ENCODE measurements around the gene NLRX1.
A peak's percentile ranks its signal among the peaks of the same experiment; 100 is the strongest.

The NLRX1 gene, protein sequence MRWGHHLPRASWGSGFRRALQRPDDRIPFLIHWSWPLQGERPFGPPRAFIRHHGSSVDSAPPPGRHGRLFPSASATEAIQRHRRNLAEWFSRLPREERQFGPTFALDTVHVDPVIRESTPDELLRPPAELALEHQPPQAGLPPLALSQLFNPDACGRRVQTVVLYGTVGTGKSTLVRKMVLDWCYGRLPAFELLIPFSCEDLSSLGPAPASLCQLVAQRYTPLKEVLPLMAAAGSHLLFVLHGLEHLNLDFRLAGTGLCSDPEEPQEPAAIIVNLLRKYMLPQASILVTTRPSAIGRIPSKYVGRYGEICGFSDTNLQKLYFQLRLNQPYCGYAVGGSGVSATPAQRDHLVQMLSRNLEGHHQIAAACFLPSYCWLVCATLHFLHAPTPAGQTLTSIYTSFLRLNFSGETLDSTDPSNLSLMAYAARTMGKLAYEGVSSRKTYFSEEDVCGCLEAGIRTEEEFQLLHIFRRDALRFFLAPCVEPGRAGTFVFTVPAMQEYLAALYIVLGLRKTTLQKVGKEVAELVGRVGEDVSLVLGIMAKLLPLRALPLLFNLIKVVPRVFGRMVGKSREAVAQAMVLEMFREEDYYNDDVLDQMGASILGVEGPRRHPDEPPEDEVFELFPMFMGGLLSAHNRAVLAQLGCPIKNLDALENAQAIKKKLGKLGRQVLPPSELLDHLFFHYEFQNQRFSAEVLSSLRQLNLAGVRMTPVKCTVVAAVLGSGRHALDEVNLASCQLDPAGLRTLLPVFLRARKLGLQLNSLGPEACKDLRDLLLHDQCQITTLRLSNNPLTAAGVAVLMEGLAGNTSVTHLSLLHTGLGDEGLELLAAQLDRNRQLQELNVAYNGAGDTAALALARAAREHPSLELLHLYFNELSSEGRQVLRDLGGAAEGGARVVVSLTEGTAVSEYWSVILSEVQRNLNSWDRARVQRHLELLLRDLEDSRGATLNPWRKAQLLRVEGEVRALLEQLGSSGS

DNA sequence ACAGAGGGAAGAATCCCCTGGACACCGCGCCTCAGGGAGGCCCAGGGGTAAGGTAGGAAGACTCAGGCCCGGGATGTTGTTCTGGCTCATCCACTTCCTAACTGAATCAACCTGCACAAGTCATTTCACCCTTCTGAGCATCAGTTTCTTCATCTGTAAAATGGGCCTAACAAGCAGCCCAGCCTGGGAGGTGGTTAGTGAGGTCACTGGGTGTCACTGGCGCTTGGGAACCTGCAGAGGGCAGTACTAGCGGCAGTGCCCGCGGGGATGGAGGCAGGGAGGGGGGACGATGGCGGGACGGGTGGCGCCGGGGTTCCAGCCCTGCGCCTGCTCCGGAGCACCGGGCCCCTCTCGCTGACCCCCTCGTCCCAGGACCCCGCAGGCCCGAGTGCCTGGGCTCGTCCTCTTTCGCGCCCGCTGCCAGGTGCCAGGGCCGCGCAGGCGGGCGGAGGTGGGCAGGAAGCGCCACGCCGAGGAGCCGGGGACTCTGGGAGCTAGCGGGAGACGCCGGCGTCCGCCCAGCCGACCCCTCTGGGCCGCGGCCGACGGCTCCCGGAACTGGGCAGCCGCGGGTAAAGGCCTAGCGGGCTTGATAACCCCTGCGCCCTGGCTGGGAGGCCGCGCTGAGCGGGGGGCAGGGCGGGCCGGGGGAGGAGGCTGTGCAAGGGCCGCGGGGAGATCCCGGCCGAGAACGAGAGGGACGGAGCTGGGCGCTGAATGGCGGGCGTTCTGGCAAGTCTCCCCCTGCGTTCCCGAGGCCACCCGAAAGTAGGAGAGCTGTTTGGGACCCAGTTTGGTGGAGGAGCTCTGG is at the start of gene NLRX1:
Gene NLRX1, plus strand, starts transcription at position 255 of the 811 bp plus-strand sequence. CDS start 2,679 bp downstream, outside the sequence.
- peak; percentile 89 for DNase-seq

DNA sequence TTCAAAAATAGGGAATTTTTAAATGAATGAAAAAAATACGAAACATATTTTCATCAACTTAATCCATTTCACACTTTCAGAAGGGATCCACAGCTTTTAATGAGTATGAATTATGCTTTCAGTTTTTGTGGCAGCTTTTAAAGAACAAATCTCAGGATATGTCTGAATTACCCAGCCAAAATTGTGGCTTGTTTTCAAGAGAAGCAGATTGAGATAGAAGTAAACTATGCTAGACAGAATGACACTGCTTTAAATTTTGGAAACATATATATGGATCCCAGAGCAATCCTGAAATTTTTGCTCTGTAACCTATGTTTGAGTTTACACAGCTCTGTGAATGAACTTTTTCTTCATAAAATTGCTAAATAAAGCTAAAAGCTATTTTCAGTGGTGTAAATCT is 49.6 kb upstream of the NLRX1 start:
- no peak for DNase-seq

DNA sequence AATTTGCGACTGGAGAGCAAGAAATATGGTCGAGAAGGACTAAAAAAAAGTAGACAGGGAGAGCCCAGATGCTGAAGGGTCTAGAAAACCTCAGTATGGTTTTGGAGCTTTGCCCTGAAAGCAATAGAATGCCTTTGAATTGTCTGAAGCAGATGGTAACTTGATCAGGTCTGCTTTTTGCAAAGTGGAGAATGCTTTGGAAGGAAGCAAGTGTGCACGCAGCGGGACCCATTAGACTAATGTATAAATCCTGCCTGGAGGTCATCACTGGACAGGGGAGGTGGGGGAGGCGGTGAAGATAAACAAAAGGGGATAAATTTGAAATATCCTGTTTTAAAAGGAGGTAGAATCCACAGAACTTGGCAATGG is 47.9 kb upstream of the NLRX1 start:
- no peak for DNase-seq

DNA sequence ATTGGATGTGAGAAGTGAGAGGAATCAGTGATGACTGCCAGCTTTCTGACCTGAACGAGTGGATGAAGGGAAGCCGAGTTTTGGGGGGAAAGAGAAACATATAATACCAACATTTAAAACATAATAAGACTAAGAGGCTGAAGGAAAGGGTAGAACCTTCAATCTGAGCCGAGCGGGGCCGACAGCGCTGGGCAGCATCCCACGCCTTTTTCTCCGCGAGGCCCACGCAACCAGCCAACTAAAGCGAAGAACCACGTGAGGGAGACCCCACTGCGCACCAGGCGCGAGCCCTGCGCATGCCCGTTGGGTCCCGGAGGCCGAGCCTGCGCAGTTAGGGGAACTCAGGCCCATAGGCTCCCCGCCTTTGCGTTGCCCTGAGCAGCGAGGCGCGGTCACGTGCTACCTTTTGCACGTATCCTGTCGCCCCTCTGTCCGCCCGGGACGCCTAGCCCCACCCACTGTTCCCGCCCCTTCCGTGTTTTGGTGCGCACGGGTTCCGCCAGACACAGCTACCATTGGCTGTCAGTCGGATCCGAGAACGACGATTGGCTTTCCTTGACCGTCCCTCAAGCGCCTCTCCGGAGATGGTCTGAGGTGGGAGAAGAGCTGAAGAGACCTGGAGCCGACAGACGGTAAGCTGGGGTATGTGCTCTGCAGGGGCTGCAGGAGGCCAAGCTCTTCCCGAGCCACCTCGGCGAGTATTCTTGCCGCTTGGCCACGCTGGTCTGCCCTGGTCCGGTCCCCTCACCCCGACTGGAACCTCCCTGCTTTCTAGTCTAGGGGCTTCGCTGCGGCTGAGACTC is 47.3 kb upstream of the NLRX1 start, which contains the start of gene HINFP:
Gene HINFP, plus strand, starts transcription at position 573 of the 803 bp plus-strand sequence. CDS start 5,365 bp downstream, outside the sequence.
- DNase-seq = peak; percentile 100

DNA sequence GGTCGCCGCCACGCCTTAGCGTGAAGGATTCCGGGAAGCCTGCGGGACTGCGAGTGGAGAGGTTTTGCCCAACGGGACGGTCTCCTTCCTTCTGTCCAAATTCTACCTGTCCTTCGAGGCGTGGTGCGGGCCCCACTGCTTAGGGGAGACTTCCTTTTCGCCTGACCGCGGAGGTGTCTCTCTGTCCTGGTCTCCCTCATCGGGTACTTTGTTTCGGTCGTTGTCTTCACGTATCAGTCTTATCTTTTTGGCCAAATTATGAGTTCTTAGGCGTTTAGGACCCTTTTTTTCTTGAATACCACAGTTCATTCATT is 46.8 kb upstream of the NLRX1 start:
- no peak for DNase-seq

DNA sequence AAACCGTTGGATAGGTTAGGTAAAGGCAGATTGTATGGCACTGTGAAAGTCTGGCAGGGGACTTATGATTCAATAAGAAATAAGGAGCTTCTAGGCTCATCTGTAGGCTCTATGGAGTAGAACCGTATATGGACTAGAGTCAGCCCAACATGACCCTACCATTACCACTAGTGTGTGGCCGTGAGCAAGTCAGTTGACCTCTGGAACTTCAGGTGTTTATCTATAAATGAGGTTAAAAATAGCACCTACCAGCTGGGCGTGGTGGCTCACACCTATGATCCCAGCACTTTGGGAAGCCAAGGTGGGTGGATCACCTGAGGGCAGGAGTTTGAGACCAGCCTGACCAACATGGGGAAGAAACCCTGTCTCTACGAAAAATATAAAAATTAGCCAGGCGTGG is 42.7 kb upstream of the NLRX1 start:
- no peak for DNase-seq

DNA sequence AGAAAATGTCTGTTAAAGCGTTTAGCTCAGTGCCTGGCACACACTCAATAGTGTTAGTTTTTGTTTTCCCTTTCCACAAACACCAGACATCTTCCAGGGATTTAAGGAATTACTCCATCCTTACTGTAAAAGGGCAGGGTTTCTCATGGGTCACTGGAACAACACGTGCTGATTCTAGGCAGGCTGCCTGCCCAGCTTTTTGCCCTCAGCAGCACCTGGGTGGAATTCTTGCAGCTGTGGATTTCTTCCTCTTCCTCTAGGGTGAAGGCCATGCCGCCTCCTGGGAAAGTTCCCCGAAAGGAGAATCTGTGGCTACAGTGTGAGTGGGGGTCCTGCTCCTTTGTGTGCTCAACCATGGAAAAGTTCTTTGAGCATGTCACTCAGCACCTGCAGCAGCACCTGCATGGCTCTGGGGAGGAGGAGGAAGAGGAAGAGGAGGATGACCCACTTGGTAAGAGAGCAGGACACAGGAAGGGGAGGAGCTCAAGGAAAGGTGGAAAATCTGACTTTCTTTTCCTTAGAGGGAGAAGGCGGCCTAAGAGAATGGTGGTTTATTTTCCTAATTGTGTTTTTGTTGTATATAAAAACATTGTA is 41.8 kb upstream of the NLRX1 start:
- peak; percentile 26 for DNase-seq

DNA sequence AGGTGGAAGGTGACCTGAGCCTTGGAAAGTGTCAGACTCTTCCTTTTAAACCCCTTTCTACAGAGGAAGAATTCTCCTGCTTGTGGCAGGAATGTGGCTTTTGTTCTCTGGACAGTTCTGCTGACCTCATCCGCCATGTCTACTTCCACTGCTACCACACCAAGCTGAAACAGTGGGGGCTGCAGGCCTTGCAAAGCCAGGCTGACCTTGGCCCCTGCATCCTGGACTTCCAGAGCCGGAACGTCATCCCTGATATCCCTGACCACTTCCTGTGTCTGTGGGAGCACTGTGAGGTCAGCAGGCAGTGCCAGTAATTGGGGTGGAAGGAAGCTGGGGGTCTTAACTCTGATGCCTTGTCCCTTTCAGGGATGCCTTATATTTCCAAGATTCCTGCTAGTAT is 37.9 kb upstream of the NLRX1 start:
- no peak for DNase-seq

DNA sequence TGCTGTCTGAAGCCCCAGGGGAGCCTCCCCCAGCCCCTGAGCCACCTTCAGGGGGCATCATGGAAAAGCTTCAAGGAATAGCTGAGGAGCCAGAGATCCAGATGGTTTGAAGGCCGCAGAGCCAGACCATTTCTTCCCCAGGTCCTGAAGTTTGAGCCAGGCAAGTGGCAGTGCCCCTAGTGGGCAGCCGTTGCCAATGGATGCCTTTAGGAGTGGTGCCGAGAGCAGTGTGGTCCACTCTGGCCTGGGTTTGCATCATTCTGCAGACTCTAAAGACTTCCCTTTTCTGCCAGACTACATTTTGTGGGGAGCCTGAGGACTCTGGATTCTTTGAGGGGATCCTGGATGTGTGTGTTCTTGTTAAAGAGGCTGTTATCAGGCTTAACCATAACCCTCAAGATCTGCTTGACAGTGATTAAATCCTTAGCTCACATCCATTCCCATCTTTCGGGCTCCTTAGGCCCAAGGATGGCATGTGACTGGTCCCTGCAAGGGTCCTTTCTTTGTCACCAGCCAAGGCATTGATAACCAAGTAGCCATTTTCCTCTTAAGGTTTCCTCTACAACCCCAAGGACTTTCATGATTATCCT is 34.0 kb upstream of the NLRX1 start:
- DNase-seq = peak; percentile 30

DNA sequence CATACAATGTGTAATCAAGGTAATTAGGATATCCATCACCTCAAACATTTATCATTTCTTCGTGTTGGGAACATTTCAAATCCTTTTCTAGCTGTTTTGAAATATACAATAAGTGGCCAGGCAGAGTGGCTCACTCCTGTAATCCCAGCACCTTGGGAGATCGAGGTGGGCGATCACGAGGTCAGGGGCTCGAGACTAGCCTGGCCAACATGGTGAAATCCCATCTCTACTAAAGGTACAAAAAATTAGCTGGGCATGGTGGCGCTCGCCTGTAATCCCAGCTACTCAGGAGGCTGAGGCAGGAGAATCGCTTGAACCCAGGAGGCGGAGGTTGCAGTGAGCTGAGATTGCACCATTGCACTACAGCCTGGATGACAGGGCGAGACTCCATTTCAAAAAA is 29.2 kb upstream of the NLRX1 start:
- peak; percentile 16 for DNase-seq

DNA sequence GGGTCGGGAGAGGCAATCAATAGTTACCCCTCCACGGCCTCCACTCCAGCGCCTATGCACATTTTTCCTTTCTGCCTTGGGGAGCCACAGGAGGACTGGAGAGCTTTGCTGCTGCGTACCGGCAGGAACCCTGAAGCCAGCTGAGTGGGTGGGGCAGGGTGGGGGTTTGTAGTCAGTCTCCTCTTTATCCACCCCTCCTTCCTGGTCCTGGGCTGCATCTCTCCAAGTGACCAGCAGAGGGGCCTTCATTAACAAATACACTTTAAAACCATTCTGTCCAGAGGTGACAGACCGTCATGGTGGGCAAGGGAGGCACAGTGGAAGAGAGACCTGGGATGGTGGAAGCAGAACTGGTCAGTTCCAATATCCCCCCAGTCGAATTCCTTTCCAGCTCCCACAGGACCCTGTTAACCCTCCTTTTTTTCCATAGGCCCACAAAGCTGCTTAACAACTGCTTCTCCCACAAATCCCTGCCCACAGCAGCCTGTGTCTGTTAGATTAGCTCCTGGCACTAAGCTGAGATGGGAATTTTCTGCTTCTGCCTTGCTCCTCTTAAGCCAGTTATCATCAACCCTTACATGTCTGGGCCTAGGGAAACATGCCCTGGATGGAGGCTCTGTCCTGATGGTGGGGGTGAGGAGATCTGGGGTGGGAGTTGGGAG is 23.6 kb upstream of the NLRX1 start:
- DNase-seq = peak; percentile 64

DNA sequence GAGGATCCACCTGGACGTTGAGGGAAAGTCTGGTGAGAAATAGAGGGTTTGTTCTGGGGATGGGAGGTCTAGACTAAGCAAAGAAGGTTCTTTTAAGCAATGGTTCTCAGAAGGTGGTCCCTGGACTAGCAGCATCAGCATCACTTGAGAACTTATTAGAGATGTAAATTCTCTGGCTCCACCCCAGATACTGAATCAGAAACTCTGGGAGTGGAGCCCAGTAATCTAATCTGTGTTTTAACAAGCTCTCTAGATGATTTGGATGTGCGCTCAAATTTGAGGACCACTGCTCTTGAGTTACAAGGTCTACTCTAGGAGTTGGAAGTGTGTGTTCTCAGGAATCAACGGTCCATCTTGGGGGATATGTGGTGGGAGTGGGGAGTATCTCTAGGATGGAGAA is 23.0 kb upstream of the NLRX1 start:
- DNase-seq = no peak

DNA sequence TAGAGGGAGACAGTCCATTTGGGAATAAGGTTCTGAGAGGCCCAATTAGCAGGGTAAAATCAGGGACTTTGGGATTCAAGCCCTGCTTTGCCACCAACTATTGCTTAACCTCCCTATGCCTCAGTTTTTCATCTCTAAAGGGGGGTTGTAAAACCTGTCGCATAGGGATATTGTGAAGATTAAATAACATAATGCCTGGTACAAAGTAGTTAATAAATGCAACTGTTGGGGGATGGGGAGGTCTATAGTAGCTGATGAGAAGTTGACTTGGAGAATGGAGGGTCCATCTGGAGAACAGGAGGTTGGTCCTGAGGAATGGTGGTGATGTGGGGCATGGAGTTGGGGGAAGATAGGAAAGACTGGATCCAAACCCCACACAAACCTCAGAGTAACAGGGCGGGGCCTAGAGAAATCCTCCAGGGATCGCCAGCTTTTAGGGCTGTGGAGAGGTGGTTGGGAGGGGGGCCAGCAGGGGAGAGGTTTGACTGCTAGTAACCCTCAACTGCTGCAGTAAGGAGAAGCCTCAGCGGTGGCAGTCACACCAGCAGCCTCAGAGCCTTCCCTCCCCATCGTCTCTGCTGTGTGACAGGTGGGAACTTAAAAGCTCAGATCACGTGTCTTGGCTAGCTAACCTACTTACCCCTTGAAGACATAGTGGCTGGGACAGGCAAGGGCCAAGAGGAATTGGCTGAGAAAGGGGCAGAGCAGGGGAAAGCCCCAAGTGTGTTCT is 20.8 kb upstream of the NLRX1 start:
- no peak for DNase-seq

DNA sequence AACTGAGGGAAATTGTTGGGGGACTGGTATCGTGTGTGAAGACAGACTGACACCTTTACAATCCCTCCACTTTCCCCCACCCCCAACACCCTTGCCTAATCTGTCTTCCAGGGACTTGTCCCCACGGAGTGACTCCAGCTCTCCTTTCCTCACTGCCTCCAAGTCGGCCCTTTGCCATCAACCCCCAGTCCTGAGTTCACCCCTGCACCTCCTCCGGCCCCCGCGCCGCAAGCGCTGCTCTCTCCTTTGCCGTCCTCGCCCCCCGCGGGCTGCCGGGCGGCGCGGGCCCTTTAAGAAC is 19.9 kb upstream of the NLRX1 start:
- no peak for DNase-seq

DNA sequence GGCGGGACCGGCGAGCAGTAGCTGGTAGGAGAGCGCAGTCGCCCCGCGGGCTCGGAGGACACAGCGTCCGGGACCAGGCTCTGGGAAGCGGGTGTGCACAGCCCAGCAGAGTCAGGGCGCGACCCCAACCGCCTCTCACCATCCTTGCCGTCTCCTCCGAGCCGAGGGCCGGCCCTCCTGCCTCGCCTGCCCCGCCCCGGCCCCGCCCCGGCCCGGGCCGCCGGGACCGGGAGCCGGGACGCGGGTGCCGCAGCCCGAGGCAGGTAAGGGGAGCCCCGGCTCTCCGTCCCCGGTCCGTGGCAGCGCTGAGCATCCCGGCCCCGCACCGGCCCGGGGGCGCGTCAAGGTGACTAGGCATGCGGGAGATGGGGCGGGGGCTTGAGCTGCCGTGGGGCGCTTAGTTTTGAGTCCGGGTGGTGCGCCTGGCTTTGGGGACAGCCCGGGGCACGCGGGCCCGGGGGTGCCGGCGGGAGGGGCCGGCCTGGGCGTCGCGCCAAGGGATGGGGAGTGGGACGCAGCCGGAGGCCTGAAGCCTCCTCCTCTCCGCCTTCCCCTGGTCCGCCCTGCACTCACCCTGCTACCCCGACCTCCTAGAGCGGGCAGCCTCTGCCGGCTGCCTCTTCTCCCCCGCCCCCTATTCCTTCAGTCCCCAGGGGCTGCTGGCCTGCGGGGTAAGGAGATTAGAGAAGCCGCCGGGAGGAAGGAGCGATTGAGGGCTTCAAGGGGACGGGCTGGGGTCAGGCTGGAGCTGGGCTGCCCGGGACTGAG is 19.3 kb upstream of the NLRX1 start, which contains the start of gene ABCG4:
Gene ABCG4, plus strand, starts transcription at position 35 of the 768 bp plus-strand sequence. CDS start 914 bp downstream, outside the sequence.
- DNase-seq = no peak

DNA sequence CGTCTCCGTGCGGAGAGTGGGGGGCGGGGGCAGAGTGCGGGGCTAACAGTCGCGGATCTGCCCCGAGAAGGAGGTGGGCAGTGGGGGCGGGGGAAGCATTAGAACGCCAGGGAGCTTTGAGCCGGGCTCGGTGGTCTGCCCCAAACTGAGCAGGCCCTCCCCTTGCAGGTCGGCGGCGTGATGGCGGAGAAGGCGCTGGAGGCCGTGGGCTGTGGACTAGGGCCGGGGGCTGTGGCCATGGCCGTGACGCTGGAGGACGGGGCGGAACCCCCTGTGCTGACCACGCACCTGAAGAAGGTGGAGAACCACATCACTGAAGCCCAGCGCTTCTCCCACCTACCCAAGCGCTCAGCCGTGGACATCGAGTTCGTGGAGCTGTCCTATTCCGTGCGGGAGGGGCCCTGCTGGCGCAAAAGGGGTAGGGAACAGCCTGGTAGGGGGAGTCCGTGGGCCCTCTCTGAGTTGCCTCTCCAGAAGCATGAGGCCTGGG is 18.7 kb upstream of the NLRX1 start:
- DNase-seq = no peak

DNA sequence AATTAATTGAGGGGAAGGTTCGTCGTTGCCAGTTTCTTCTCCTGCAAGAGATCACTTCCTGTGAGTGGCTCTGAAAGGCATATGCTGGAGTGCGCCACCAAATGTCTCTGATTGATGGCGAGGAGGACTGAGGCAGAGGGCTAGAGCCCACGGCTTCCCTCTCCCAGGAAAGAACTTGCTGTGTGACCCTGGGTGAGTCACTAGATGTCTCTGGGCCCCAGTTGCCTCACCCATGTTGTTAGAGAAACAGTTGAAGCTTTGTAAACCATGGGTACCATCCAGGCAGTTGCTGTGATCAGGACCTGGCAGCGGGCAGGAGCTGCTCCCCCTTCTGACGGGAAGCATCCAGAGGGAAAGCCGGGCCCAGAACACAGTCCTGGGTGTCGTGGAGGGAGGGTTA is 16.5 kb upstream of the NLRX1 start:
- DNase-seq = no peak

DNA sequence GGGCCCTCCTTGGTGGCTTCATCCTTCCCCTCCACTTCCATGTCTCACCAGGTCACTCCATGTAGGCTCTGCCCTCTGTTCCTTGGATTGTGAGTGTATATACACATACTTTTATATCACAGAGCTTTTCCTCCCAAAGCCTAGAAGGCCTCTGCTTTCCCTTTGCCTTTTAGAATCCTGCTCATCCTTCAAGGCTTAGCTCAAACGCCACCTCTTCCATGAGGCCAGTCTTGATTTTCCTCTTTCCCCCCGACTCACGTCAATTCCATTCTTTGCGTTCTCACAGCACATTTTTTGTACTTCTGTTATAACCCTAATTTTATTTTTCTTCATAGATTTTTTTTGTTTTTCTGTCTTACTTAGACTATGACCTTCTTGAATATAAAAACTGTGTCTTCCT is 15.9 kb upstream of the NLRX1 start:
- DNase-seq = no peak

Data from right forelimb (tissue), 1 donor.